Left hindlimb (tissue), 1 donor: ENCODE data around the gene CHSY3.
A peak's percentile ranks its signal among the peaks of the same experiment; 100 is the strongest.

Source experiments
- DNase-seq: peaks from one replicate; pipeline ENCODE4 v3.0.0-alpha.2; 2018

Gene CHSY3

GRCh38 chr5:129951039-129951438 lies 46.8 kb downstream of the CHSY3 start:
- no peak for DNase-seq

- DNase-seq, result no peak
Measured at GRCh38 chr5:129958581-129958980, 54.3 kb downstream of the CHSY3 start.

DNA sequence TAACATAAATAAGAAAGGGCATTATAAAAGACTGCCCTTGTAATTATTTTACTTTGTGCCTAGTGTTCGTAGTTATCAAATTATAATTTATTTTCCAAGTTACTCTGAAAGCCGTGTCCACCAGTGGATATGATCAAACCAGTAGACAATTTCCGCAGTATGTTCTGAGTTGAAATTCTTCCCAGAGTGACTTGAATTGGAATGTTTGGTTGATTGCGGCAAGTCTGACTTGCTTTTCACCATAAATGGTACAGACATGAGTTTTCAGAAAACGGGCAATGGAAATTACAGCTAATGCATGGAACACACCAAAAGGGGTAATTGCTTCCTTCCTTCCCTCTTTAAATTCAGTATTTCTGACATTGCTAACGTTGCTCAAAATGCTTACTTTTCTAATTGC lies 56.6 kb downstream of the CHSY3 start:
- no peak for DNase-seq

DNA sequence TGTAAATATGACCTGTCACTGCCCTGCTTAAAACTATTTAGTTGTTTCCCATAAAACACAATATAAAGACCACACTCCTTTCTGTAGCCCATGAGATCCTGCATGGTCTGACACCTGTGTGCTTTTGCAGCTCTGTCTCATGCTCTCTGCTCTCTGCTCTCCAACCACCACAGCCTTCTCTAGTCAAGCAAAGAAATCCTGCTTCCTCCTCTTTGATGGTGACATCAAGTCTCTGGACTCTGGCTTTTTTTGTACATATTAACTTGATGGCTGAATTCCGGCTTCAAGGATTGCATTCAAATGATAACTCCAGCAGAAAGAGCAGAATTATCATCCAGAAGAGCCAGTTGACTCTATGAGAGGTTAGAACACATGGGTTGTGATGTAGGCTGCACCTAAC lies 58.2 kb downstream of the CHSY3 start:
- no peak for DNase-seq

DNA sequence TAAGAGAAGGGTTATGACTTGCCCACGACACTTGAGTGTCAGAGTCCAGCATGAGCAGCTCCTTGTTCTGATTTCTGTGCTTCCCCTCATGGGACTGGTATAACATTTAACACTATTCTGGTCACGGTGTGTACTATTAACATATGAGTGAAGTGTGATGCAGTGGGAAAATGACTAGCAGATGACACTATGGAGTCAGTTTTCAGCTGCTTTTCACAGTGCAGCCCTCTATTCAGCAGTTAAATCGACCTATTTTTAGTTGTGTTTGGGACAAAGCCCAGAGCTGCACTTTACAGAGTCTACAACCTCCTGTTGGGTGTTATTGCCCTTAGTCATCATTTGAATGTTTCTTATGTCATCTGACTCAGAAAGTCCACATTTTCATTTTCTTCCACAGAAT lies 59.1 kb downstream of the CHSY3 start:
- peak; percentile 32 for DNase-seq

- DNase-seq, result no peak
Measured at GRCh38 chr5:129966071-129966470, 61.8 kb downstream of the CHSY3 start.

GRCh38 chr5:129971714-129972113 lies 67.4 kb downstream of the CHSY3 start:
- DNase-seq, result no peak

DNA sequence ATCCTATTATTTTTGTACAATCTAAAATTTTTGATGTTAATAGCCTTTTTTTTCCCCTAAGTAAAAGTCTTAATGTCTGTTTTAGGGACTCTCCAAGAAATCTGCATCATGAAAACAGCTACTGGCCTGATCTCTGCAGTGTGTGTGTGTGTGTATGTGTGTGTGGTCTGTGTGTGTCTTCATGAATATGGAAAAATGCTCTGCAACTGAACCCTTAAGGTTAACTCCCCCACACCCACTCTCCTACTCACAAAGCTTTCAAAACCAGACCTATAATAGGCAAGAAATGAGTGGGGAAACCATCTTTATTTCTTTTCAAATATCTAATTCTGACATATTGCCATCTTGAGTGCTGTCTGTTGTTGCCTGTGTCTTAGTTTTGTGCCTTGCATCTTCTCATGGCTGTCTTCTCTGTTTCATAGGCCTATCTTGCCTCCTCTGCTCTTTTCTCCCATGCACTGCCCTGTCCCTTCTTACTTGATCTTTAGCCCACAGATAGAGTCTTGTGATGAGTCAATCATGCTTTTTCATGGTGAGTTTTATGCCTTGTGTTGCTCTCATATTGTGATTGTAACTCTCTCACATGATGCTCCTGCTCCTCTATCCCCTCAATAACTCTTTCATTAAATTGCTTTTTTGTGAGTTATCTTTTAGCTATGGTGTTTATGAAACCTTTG lies 68.3 kb downstream of the CHSY3 start:
- DNase-seq, result no peak

DNA sequence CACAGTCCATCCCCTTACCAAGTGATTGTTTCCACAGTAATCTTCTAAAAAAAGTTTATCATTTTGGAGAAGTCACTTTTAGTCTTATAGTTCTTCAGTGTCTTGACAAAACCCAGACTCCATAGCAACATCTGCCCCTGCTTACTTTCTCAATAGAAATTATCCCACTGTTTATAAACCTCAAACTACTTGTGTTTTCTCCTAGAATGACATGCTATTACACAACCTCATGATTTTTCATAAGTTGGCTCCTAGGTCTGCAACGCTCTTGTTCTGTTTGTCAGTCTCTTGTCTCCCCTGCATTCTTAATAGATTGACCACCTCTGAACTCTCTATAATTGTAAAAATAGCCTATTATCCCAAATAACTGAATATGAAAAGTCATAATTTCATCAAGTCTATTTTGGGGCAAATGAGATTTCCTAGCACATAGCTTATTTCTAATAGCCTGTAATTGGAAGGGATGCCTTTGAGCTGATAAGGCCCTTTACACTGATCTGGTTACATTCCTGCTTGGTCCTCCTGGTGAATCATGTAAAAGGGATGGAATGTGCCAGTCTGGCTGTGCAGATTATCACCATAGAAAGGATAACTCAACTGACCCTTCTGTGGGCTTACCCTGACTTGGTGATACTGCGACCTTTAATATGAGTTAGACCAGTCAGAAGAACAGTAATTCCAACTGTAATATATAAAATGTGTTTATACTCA lies 69.6 kb downstream of the CHSY3 start:
- DNase-seq, result no peak

- DNase-seq, result no peak
Measured at GRCh38 chr5:129977810-129978209, 73.5 kb downstream of the CHSY3 start.

GRCh38 chr5:129978270-129978669 lies 74.0 kb downstream of the CHSY3 start:
- DNase-seq, result no peak

DNA sequence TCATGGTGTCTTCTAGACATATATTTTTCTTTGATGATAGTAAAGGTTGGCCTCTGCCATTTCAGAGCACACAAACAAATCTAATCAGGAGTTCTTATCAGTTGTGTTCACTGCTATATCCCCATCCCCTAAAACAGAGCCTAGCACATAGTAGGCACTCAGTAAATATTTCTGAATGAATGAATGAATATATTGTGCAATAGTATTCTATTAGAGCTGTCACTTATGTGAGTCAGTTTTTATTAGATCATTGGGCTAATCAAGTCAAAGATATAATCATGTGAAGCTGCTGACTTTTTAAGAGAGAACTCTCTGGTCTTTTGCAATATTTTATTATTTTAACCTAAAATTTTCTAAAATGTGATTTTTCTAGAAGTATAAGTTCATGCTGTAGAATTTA lies 84.2 kb downstream of the CHSY3 start:
- DNase-seq, result no peak

- DNase-seq, result no peak
Measured at GRCh38 chr5:129991780-129992179, 87.5 kb downstream of the CHSY3 start.

DNA sequence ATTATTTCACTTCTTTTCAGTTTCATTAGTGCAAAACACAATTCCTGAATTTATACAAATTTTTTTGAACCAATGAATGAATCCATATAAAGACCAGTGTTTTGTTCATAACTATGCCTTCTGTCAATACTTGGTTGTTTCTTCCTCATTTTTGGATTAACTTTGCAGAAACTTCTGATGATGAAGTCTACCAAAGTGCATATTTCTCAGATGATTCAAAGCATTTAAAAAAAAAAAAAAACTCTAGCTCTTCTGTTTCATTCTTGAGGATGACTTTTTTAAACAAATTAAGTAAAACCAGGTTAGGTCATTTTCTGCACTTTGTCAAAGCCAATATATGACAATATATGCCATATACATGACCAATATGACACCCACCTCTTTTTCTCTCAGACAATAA lies 92.6 kb downstream of the CHSY3 start:
- no peak for DNase-seq

DNA sequence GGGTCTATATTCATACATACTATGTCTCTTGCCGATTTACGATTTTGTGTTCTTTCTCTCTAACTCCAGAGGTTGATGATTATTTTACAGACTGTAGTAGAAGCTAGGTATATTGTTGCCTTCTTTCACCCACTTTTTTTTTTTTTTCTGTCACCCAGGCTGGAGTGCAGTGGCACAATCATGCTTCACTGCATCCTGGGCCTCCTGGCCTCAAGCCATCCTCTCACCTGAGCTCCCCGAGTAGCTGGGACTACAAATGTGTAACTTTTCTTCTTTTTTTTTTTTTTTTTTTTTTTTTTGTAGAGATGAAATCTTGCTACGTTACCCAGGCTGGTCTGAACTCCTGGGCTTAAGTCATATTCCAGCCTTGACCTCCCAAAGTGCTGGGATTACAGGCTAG lies 96.2 kb downstream of the CHSY3 start:
- DNase-seq, result no peak

DNA sequence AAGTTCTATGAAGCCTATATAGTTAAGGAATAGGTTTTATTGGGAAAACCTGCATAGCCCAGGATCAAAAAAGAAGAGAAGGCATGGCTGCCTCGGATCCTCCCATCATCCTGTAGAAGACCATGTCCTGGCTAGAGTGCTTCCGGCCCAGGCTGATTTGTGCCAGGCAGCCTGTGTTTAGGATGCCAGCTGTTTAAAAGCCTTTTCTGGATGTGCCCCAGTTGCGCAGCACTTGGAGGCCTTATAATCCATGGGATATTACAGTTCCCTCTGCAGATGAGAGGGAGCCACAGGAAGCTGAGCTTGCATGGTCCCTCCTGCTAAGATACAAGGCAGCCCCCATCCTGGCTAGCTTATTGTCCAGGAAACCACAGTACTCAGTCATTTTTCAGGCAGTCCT lies 97.9 kb downstream of the CHSY3 start:
- no peak for DNase-seq

DNA sequence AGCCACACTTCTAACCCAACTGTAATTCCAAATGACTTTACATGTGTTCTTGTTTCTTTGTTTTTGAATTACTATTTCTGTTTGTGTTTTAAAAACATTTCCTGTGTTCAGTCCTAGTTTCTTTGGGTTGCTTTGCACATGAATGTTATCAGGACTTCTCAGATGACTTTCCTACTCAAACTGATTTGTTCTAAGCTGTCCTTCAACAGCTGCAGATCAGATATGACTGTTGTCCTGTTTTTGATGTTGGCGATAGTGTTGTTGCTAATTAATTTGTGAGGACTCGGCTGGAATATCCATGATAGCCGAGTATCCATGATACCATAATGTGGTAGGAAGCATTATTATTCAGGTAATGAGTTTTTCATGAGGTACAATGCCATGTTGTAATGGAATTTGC lies 98.6 kb downstream of the CHSY3 start:
- no peak for DNase-seq

- DNase-seq, result no peak
Measured at GRCh38 chr5:130011986-130012385, 107.7 kb downstream of the CHSY3 start.

DNA sequence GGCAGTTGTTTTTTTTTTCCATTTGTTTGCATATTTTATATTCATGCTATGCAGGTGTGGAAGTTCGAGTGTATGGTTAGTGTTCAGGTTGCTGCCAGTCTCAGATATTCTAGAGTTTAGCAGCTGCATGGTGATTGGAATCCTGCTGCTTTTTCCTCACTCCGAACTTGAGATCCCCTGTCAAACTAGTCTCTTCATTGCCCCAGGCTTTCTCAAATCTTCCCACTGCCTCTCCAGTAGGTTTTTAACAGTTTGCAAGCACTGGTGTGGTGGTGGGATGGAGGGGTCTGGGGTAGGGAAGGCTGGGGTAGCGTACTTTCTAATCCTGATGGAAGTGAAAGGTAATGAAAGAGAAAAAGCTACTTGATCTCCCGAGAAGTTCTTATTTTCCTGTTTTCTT lies 112.9 kb downstream of the CHSY3 start:
- no peak for DNase-seq

DNA sequence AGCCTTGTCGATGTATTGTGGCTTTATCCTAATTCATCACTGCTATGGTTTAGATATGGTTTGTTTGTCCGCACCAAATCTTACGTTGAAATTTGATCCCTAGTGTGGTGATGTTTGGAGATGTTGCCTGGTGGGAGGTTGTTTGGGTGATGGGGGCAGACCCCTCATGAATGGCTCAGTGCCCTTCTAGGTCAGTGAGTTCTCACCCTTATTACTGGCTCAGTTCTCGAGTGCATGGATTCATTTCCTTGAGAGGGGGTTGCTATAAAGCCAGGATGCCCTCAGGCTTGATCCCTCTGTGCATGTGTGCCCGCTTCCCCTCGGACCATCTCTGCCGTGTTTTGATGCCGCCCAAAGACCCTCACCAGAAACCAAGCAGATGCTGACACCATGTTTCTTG lies 114.4 kb downstream of the CHSY3 start:
- DNase-seq, result no peak

DNA sequence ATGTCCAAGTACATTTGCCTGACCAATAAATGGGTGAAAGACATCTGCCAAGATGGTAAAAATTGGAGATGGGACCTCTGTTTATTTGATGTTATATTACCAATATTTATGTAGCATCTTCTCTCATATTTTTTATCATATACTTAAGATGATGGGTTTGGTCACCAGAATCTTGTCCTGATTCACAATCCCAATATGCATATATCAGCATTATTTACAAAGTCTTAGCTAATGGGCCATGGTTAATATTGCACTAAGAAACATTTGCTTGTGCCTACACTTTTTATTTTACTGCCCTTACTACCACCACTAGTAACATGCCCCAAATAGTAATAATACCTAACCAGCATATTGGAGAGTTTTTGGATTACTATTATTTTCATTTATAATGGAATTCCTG lies 116.7 kb downstream of the CHSY3 start:
- no peak for DNase-seq

DNA sequence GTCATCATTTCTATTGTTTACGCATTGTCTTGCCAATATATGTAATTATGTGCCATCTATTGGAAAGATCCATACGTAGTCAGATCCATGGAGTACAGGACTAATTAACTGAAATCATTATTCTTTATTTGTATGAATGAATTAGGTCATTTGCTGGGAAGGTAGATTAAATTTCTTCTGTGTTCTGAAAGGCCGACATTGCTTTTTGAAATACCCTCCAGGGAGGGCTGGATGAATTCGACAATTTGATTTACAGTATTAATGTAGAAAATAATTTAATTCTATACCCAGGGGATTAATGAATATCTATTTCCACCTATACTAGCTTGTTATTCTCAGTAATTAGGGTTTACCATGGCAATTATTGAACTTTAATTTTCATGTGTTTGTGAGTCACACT lies 117.6 kb downstream of the CHSY3 start:
- DNase-seq, result no peak

- DNase-seq, result no peak
Measured at GRCh38 chr5:130023604-130024003, 119.3 kb downstream of the CHSY3 start.

GRCh38 chr5:130024006-130024405 lies 119.7 kb downstream of the CHSY3 start:
- no peak for DNase-seq

- no peak for DNase-seq
Measured at GRCh38 chr5:130025511-130025910, 121.2 kb downstream of the CHSY3 start.
